ENCODE data around the gene TMED1. TPM values are rescaled to one million over a fixed set of nuclear protein-coding genes. Genes with fewer than 3 reads are reported as not detected.
"Not testable (repeated sequence)": the region's sequence is repeated elsewhere in the genome, so short reads cannot be mapped to it uniquely, and the experiment has no call there.

The TMED1 gene
- total RNA-seq, 1 experiment from 2014 or later: 26.3 TPM

DNA sequence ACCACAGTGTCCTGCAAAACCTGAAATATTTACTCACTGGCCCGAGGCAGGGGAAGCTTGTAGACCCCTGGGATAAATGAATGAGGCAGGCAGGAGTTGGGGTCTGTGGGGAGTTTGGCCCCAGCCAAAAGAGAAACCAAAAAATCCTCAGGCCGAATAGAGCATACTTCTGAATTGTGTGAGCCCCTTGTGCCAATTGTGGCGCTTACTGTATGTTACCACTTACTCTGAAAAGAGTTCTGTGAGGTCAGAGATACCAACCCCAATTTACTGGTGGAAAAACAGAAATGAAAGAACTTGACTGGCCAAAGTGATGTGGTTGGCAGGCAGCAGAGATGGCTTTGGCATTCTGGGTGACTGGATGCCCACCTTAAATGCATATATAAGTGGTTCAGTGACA lies 42.2 kb upstream of the TMED1 start:
- H4K20me1 ChIP-seq (ENCODE audit: insufficient read depth): no peaks in the 10 kb centered on the region
- H3K9me3 ChIP-seq (ENCODE audit: control insufficient read depth in 1 of 2, insufficient read depth in 1 of 2, low read depth in 1 of 2, low read length in 2 of 2): no peaks in the 10 kb centered on the region
- H3K9me2 ChIP-seq (ENCODE audit: insufficient read depth): no peaks in the 10 kb centered on the region
- BruUV-seq (replicated peaks): TSS peak; percentile 16
- DNase-seq (ENCODE audit: low read depth, low spot score) (no peak), ATAC-seq (no peak)
- H3K27me3 ChIP-seq (ENCODE audit: insufficient read depth, low read length): no peaks in the 10 kb centered on the region
- intact Hi-C loops (cut with micrococcal nuclease): no loop called here
- ChIA-PET CTCF (interaction anchor here (1.0 to 3.7 kb wide), 3 partner anchors 14 to 20 kb away, joined by 3 to 15 read pairs (median 4); no protein-coding TSS in a partner anchor), POLR2A (interaction anchor here (0.6 kb wide), 1 partner anchor 11 kb away, joined by 3 read pairs; no protein-coding TSS in a partner anchor), RAD21 (ENCODE audit: low non-redundant PET in 1 of 2, low total read pairs in 2 of 2, uncharacterized antibody in 2 of 2, unreplicated experiment in 2 of 2) (no interaction called here)
- peaks cover 32 to 82% of the 10 kb centered on the region in 2 experiments for H3K4me1 ChIP-seq (ENCODE audit: control insufficient read depth in 1 of 2, insufficient read depth in 2 of 2, low read length in 2 of 2)
- peak overlapping the region; percentile 50 for H3K9ac ChIP-seq (ENCODE audit: low read length)
- no peak overlapping the region for H3K4me2 ChIP-seq (ENCODE audit: low read length)
- no peaks in the 10 kb centered on the region for H3K36me3 ChIP-seq (ENCODE audit: control insufficient read depth in 1 of 2, insufficient read depth in 2 of 2, low read length in 2 of 2)
- H3K27ac ChIP-seq (ENCODE audit: low read depth, low read length): peak overlapping the region; percentile 45
- H3K4me3 ChIP-seq (replicated peaks in 1 of 2; ENCODE audit: low read depth in 1 of 2, low read length in 2 of 2): no peak overlapping the region
- peaks cover 100% of the 10 kb centered on the region for H3K79me2 ChIP-seq (ENCODE audit: insufficient read depth, low read length)
- TF ChIP-seq EGR1 (IDR thresholded peaks at IDR 0.05; ENCODE audit: low read depth) (no peak), RAD21 (IDR thresholded peaks at IDR 0.05; ENCODE audit: low read depth) (no peak), FOSL1 (IDR thresholded peaks at IDR 0.05; ENCODE audit: low read depth) (no peak), ELF1 (IDR thresholded peaks at IDR 0.05; ENCODE audit: borderline replicate concordance, low read depth) (no peak), CEBPB (IDR thresholded peaks at IDR 0.05; ENCODE audit: low read depth) (no peak), POLR2A (IDR thresholded peaks at IDR 0.05; ENCODE audit: borderline replicate concordance, extremely low read depth, insufficient read depth, insufficient read length) (no peak), SIN3A (IDR thresholded peaks at IDR 0.05; ENCODE audit: low read depth) (no peak)
- TF ChIP-seq, protein P1, sequence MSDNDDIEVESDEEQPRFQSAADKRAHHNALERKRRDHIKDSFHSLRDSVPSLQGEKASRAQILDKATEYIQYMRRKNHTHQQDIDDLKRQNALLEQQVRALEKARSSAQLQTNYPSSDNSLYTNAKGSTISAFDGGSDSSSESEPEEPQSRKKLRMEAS (IDR thresholded peaks at IDR 0.05): no peak
- H2AFZ ChIP-seq (ENCODE audit: low read depth, low read length, poor library complexity, severe bottlenecking): no peak overlapping the region

DNA sequence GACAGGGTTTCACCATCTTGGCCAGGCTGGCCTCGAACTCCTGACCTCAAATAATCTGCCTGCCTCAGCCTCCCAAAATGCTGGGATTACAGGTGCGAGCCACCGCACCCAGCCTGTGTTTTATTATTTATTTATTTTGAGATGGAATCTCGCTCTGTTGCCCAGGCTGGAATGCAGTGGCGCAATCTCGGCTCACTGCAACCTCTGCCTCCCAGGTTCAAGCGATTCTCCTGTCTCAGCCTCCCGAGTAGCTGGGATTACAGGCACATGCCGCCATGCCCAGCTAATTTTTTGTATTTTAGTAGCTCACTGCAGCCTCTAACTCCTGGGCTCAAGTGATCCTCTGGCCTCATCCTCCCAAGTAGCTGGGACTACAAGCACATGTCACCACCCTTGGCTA lies 41.6 kb upstream of the TMED1 start:
- not testable (repeated sequence) for BruUV-seq (replicated peaks)

More for the DNA sequence above, 41.6 kb upstream of the TMED1 start:
- H3K27me3 ChIP-seq (ENCODE audit: insufficient read depth, low read length); RAD21 ChIA-PET (ENCODE audit: low non-redundant PET in 1 of 2, low total read pairs in 2 of 2, uncharacterized antibody in 2 of 2, unreplicated experiment in 2 of 2); DNase-seq (ENCODE audit: low read depth, low spot score); POLR2A ChIA-PET; H2AFZ ChIP-seq (ENCODE audit: low read depth, low read length, poor library complexity, severe bottlenecking); H3K4me3 ChIP-seq (replicated peaks in 1 of 2; ENCODE audit: low read depth in 1 of 2, low read length in 2 of 2); intact Hi-C loops (cut with micrococcal nuclease); H3K9me2 ChIP-seq (ENCODE audit: insufficient read depth); H3K4me2 ChIP-seq (ENCODE audit: low read length); H4K20me1 ChIP-seq (ENCODE audit: insufficient read depth); H3K36me3 ChIP-seq (ENCODE audit: control insufficient read depth in 1 of 2, insufficient read depth in 2 of 2, low read length in 2 of 2); ATAC-seq; H3K9me3 ChIP-seq (ENCODE audit: control insufficient read depth in 1 of 2, insufficient read depth in 1 of 2, low read depth in 1 of 2, low read length in 2 of 2): not testable (repeated sequence)
- Histone ChIP-seq H3K27ac (ENCODE audit: low read depth, low read length) (peak overlapping the region; percentile 45; the same call in 1 of the 2 replicates), H3K79me2 (ENCODE audit: insufficient read depth, low read length) (peaks cover 100% of the 10 kb centered on the region), H3K9ac (ENCODE audit: low read length) (peak overlapping the region; percentile 50; the same call in 1 of the 2 replicates), H3K4me1 (ENCODE audit: control insufficient read depth in 1 of 2, insufficient read depth in 2 of 2, low read length in 2 of 2) (peaks cover 39 to 82% of the 10 kb centered on the region in 2 experiments)
- CTCF ChIA-PET: interaction anchor here (1.0 to 1.3 kb wide), 3 partner anchors 17 to 59 kb away, joined by 3 to 4 read pairs (median 3); no protein-coding TSS in a partner anchor
